HCT116 (cell line): Measurements from ENCODE around the gene OSBP2. TPM values are rescaled to one million over a fixed set of nuclear protein-coding genes. Genes with fewer than 3 reads are reported as not detected.

ENCODE experiments used
- ATAC-seq: fragments of 200-7000 bp; cut with Tn5 transposase; 2 replicates; pipeline ENCODE4 v1.9.1; 2020; ENCODE audit warnings: mild to moderate bottlenecking, moderate library complexity
- BruUV-seq: library from RNA; stranded (reverse); fragments of 400-500 nt; replicated peaks from 2 replicates; lab custom pipeline; 2021; lab: Mats Ljungman, UMichigan
- CTCF ChIA-PET: fragments of 300-600 bp; sonication (Branson Sonifier 250); formaldehyde crosslinking; loops from one replicate; lab custom pipeline; 2021; ENCODE audit warnings: antibody characterized with exemption; lab: Charles Lee
- POLR2A ChIA-PET: fragments of 300-600, 350-600 bp; sonication (Branson Sonifier 250); formaldehyde crosslinking; loops from one replicate; lab custom pipeline; 2021; ENCODE audit warnings: antibody characterized with exemption; lab: Charles Lee
- RAD21 ChIA-PET, 2 experiments: fragments of 300-600 bp; sonication (Branson Sonifier 250); formaldehyde crosslinking; loops; one replicate each; lab custom pipeline; 2023; ENCODE audit warnings: low total read pairs in 2 of 2; ENCODE audit not compliant: uncharacterized antibody in 2 of 2, unreplicated experiment in 2 of 2, low non-redundant PET in 1 of 2; lab: Charles Lee
- DNase-seq: peaks from one replicate; pipeline ENCODE4 v3.0.0-alpha.2; 2010; ENCODE audit warnings: low read depth, low spot score
- H2AFZ ChIP-seq: fragments of 200-600 bp; shearing (Covaris generic), sonication (generic); 2 replicates; pipeline ENCODE4 v1.6.1; 2017; ENCODE audit warnings: low read depth, mixed run types, mixed read lengths, antibody characterized with exemption, low read length; ENCODE audit not compliant: poor library complexity, severe bottlenecking
- H3K27ac ChIP-seq: 2 replicates; pipeline ENCODE4 v1.5.1; 2012; ENCODE audit warnings: low read depth, low read length
- H3K27me3 ChIP-seq: fragments of 200-600 bp; sonication (generic); 2 replicates; pipeline ENCODE4 v1.6.1; 2016; ENCODE audit warnings: mixed run types, low read length, mixed read lengths; ENCODE audit not compliant: insufficient read depth
- H3K36me3 ChIP-seq, 2 experiments: fragments of 200-500 bp in 1 of 2; fragments of 200-600 bp in 1 of 2; sonication (Bioruptor generic) in 1 of 2; sonication (generic) in 1 of 2; 2 replicates each; pipeline versions ENCODE4 v1.5.1 to v1.6.1; 2014 to 2016; ENCODE audit warnings: low read length in 2 of 2, inconsistent platforms in 1 of 2, mixed read lengths in 1 of 2, mixed run types in 1 of 2; ENCODE audit not compliant: insufficient read depth in 2 of 2, control insufficient read depth in 1 of 2
- H3K4me1 ChIP-seq, 2 experiments: fragments of 200-600 bp in 1 of 2; sonication (generic) in 1 of 2; 2 replicates each; pipeline versions ENCODE4 v1.5.1 to v1.6.1; 2012 to 2017; ENCODE audit warnings: low read length in 2 of 2, inconsistent platforms in 1 of 2, mild to moderate bottlenecking in 1 of 2, mixed read lengths in 1 of 2, mixed run types in 1 of 2, moderate library complexity in 1 of 2; ENCODE audit not compliant: insufficient read depth in 2 of 2, control insufficient read depth in 1 of 2
- H3K4me2 ChIP-seq: fragments of 200-600 bp; sonication (generic); 2 replicates; pipeline ENCODE4 v1.6.1; 2017; ENCODE audit warnings: mixed run types, low read length, mixed read lengths
- H3K4me3 ChIP-seq, 2 experiments: fragments of 200-600 bp in 1 of 2; sonication (generic) in 1 of 2; replicated peaks in 1 of 2; 2 replicates each; pipeline ENCODE4 v1.5.1; 2011 to 2016; ENCODE audit warnings: low read length in 2 of 2, control low read depth in 1 of 2, low read depth in 1 of 2, mild to moderate bottlenecking in 1 of 2, mixed read lengths in 1 of 2, mixed run types in 1 of 2
- H3K79me2 ChIP-seq: fragments of 200-600 bp; sonication (generic); 2 replicates; pipeline ENCODE4 v1.6.1; 2017; ENCODE audit warnings: mild to moderate bottlenecking, mixed run types, low read length, moderate library complexity, mixed read lengths; ENCODE audit not compliant: insufficient read depth
- H3K9ac ChIP-seq: fragments of 200-600 bp; sonication (generic); 2 replicates; pipeline ENCODE4 v1.6.1; 2016; ENCODE audit warnings: low read length, mixed read lengths
- H3K9me2 ChIP-seq: fragments of 200-600 bp; sonication (generic), shearing (Covaris generic); 2 replicates; pipeline ENCODE4 v1.6.1; 2017; ENCODE audit warnings: mixed run types, mild to moderate bottlenecking, moderate library complexity; ENCODE audit not compliant: insufficient read depth
- H3K9me3 ChIP-seq, 2 experiments: fragments of 200-500 bp in 1 of 2; fragments of 200-600 bp in 1 of 2; sonication (Bioruptor generic) in 1 of 2; sonication (generic) in 1 of 2; 2 replicates each; pipeline ENCODE4 v1.6.1; 2014 to 2017; ENCODE audit warnings: low read length in 2 of 2, mixed read lengths in 2 of 2, inconsistent platforms in 1 of 2, low read depth in 1 of 2, mild to moderate bottlenecking in 1 of 2, mixed run types in 1 of 2, moderate library complexity in 1 of 2; ENCODE audit not compliant: control insufficient read depth in 1 of 2, insufficient read depth in 1 of 2
- H4K20me1 ChIP-seq: fragments of 200-600 bp; sonication (generic), shearing (Covaris generic); 2 replicates; pipeline ENCODE4 v1.6.1; 2017; ENCODE audit warnings: mixed run types, mild to moderate bottlenecking, moderate library complexity; ENCODE audit not compliant: insufficient read depth
- CBX3 ChIP-seq: IDR thresholded peaks from 2 replicates; pipeline ENCODE4 v1.6.1; 2012; ENCODE audit warnings: low read depth
- EGR1 ChIP-seq: IDR thresholded peaks from 2 replicates; pipeline ENCODE4 v1.6.1; 2012; ENCODE audit warnings: low read depth
- EZH2 ChIP-seq: fragments of 200-600 bp; sonication (generic); IDR thresholded peaks from 2 replicates; pipeline ENCODE4 v1.6.1; 2017; ENCODE audit warnings: antibody characterized with exemption, mixed run types
- EZH2phosphoT487 ChIP-seq: fragments of 200-600 bp; IDR thresholded peaks from 2 replicates; pipeline ENCODE4 v1.6.1; 2018; ENCODE audit warnings: antibody characterized with exemption, borderline replicate concordance
- JUND ChIP-seq: IDR thresholded peaks from 2 replicates; pipeline ENCODE4 v1.6.1; 2012
- RAD21 ChIP-seq: IDR thresholded peaks from 2 replicates; pipeline ENCODE4 v1.6.1; 2012; ENCODE audit warnings: low read depth, mild to moderate bottlenecking
- REST ChIP-seq: IDR thresholded peaks from 2 replicates; pipeline ENCODE4 v1.6.1; 2012; ENCODE audit warnings: low read depth
- SIN3A ChIP-seq: IDR thresholded peaks from 2 replicates; pipeline ENCODE4 v1.6.1; 2012; ENCODE audit warnings: low read depth
- SP1 ChIP-seq: IDR thresholded peaks from 2 replicates; pipeline ENCODE4 v1.6.1; 2012; ENCODE audit warnings: low read depth
- SRF ChIP-seq: IDR thresholded peaks from 2 replicates; pipeline ENCODE4 v1.6.1; 2012; ENCODE audit warnings: low read depth
- TCF7L2 ChIP-seq: IDR thresholded peaks from 2 replicates; pipeline ENCODE4 v1.7.0; 2011; ENCODE audit warnings: borderline replicate concordance, inconsistent platforms; ENCODE audit not compliant: insufficient read depth, insufficient read length; ENCODE audit errors: extremely low read depth
- ZBTB33 ChIP-seq: IDR thresholded peaks from 2 replicates; pipeline ENCODE4 v1.6.1; 2011; ENCODE audit warnings: mild to moderate bottlenecking, low read length, moderate library complexity; ENCODE audit not compliant: insufficient replicate concordance; ENCODE audit errors: extremely low read depth
- intact Hi-C: fragments of 100-400 bp; cut with micrococcal nuclease; formaldehyde crosslinking; loops from 2 replicates; pipeline ENCODE4 v1.10.0; 2022
- total RNA-seq: library from RNA; stranded (reverse); gene quantifications from one replicate; pipeline ENCODE4 v1.2.1, GENCODE V29; 2021; ENCODE audit not compliant: unreplicated experiment

OSBP2 gene
- total RNA-seq, 1 experiment from 2014 or later: 12.9 TPM

- no TSS peak for BruUV-seq
- no peak for TF ChIP-seq RAD21
- TF ChIP-seq EGR1: no peak
- TF ChIP-seq CBX3: no peak
- TF ChIP-seq EZH2phosphoT487: no peak
- no peak for TF ChIP-seq SRF
- H2AFZ ChIP-seq: no peak overlapping the region
- no peak overlapping the region for H3K9ac ChIP-seq
- CTCF ChIA-PET: no interaction called here
- H3K36me3 ChIP-seq: no peaks in the 10 kb centered on the region
- H3K4me1 ChIP-seq: no peaks in the 10 kb centered on the region
- no peaks in the 10 kb centered on the region for H3K79me2 ChIP-seq
- H3K9me3 ChIP-seq: no peaks in the 10 kb centered on the region
- no peaks in the 10 kb centered on the region for H4K20me1 ChIP-seq
- no peaks in the 10 kb centered on the region for H3K9me2 ChIP-seq
- no peak overlapping the region for H3K4me2 ChIP-seq
- no peak for DNase-seq
- ATAC-seq: no peak
- no peak overlapping the region for H3K4me3 ChIP-seq
- RAD21 ChIA-PET: no interaction called here
- H3K27me3 ChIP-seq: no peaks in the 10 kb centered on the region
- H3K27ac ChIP-seq: no peak overlapping the region
- intact Hi-C loops: no loop called here
- POLR2A ChIA-PET: no interaction called here
Measured at GRCh38 chr22:30855677-30856518, 161.2 kb downstream of the OSBP2 start.

- H2AFZ ChIP-seq: no peak overlapping the region
- H3K27ac ChIP-seq: no peak overlapping the region
- no peak overlapping the region for H3K9ac ChIP-seq
- ATAC-seq: no peak
- TF ChIP-seq EZH2: no peak
- TF ChIP-seq SIN3A: no peak
- no peak for TF ChIP-seq JUND
- TF ChIP-seq SP1: no peak
- TF ChIP-seq SRF: no peak
- TF ChIP-seq CBX3: no peak
- no peak for TF ChIP-seq ZBTB33
- no peak for TF ChIP-seq EGR1
- TF ChIP-seq REST: no peak
- TF ChIP-seq TCF7L2: no peak
- TF ChIP-seq, all 23 proteins: peak for 0
- RAD21 ChIA-PET: no interaction called here
- H3K4me2 ChIP-seq: no peak overlapping the region
- H4K20me1 ChIP-seq: no peaks in the 10 kb centered on the region
- CTCF ChIA-PET: no interaction called here
- H3K4me1 ChIP-seq: no peaks in the 10 kb centered on the region
- H3K9me2 ChIP-seq: no peaks in the 10 kb centered on the region
- no peaks in the 10 kb centered on the region for H3K9me3 ChIP-seq
- H3K79me2 ChIP-seq: no peaks in the 10 kb centered on the region
- intact Hi-C loops: no loop called here
- no TSS peak for BruUV-seq
- POLR2A ChIA-PET: no interaction called here
- H3K27me3 ChIP-seq: no peaks in the 10 kb centered on the region
- no peaks in the 10 kb centered on the region for H3K36me3 ChIP-seq
- no peak overlapping the region for H3K4me3 ChIP-seq
- no peak for DNase-seq
Measured at GRCh38 chr22:30856741-30857502, 162.2 kb downstream of the OSBP2 start.
